Measurements from ENCODE around the gene CFP.

DNA sequence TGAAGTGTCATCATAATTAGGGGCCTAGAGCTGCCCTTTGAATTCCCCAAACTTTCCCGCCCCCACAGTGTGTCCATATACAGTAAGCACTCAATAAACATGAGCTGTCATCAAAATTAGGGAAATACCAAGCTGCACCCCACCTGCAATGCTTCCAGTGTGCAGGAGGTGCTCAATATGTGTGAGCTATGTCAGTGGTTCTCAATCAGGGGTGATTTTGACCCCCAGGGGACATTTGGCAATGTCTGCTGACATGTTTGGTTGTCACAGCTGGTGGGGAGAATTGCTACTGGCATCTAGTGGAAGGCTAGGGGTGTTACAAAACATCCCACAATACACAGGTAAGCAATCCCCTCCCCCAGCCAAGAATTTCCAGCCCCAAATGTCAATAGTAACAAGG lies 748 bp downstream of the CFP start:
- TF ChIP-seq CTCF (IDR thresholded peaks at IDR 0.05) (no peak), POLR2A (IDR thresholded peaks at IDR 0.05) (no peak)

All from esophagus squamous epithelium (tissue), 4 donors.